ENCODE measurements around the gene TSPAN4. TPM values are rescaled to one million over a fixed set of nuclear protein-coding genes. Genes with fewer than 3 reads are reported as not detected.

Gene TSPAN4
- total RNA-seq, 2 experiments from 2014 or later: 1.6 to 2.0 TPM

- no peak overlapping the region for H3K4me3 ChIP-seq (ENCODE audit: low read length)
- H3K36me3 ChIP-seq (ENCODE audit: insufficient read depth, low read length): peaks cover 4% of the 10 kb centered on the region
- Mint-ChIP-seq H3K4me1 (ENCODE audit: low read depth) (no peaks in the 10 kb centered on the region), H3K9me3 (no peaks in the 10 kb centered on the region), H3K36me3 (ENCODE audit: low read depth) (peaks cover 5% of the 10 kb centered on the region), H3K4me3 (no peak overlapping the region), H3K27ac (no peak overlapping the region), H3K27me3 (no peaks in the 10 kb centered on the region)
- H3K27ac ChIP-seq (ENCODE audit: low read depth in 1 of 2, low read length in 2 of 2): no peak overlapping the region
- no peak for TF ChIP-seq CTCF (IDR thresholded peaks at IDR 0.05)
- ATAC-seq (ENCODE audit: poor library complexity): no peak
- H3K4me1 ChIP-seq (ENCODE audit: insufficient read depth, low read length): no peaks in the 10 kb centered on the region
- no peaks in the 10 kb centered on the region for H3K9me3 ChIP-seq (ENCODE audit: control insufficient read depth in 1 of 2, insufficient read depth in 1 of 2, low read length in 2 of 2)
- ChIA-PET CTCF (no interaction called here), POLR2A (no interaction called here)
- intact Hi-C loops (cut with DNase I, micrococcal nuclease): no loop called here
- no peaks in the 10 kb centered on the region for H3K27me3 ChIP-seq (ENCODE audit: control insufficient read depth in 1 of 2, insufficient read depth in 2 of 2, low read length in 2 of 2)
- no peak for DNase-seq
These were observed 27.4 kb downstream of the TSPAN4 start for GRCh38 chr11:870127-870413.

DNA sequence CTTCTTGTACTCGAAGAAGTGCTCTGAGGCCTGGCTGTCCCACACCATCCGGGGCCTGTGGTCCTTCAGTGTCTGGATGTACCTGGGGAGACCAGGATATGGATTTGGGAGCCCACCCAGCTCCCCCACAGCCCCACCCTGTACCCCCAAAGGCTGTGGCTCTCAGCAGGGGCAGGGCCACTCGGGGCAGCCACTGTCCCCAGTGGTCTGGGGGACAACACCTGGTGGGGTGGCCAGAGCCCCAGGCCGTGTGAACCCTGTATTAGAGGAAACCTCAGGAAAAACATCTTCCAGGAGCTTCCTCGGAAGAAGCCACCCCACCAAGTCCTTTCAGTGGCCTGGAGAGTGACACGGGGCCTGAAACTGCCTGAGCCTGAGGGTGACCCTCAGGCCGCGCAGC is 27.8 kb downstream of the TSPAN4 start:
- Histone ChIP-seq H3K4me1 (ENCODE audit: insufficient read depth, low read length) (no peaks in the 10 kb centered on the region), H3K36me3 (ENCODE audit: insufficient read depth, low read length) (peaks cover 4% of the 10 kb centered on the region), H3K9me3 (ENCODE audit: control insufficient read depth in 1 of 2, insufficient read depth in 1 of 2, low read length in 2 of 2) (no peaks in the 10 kb centered on the region), H3K27me3 (ENCODE audit: control insufficient read depth in 1 of 2, insufficient read depth in 2 of 2, low read length in 2 of 2) (no peaks in the 10 kb centered on the region), H3K4me3 (ENCODE audit: low read length) (no peak overlapping the region), H3K27ac (ENCODE audit: low read depth in 1 of 2, low read length in 2 of 2) (no peak overlapping the region)
- no peaks in the 10 kb centered on the region for H3K27me3 Mint-ChIP-seq
- DNase-seq (no peak), ATAC-seq (ENCODE audit: poor library complexity) (no peak)
- H3K4me3 Mint-ChIP-seq: no peak overlapping the region
- intact Hi-C loops (cut with DNase I, micrococcal nuclease): no loop called here
- no peak overlapping the region for H3K27ac Mint-ChIP-seq
- peaks cover 8% of the 10 kb centered on the region for H3K36me3 Mint-ChIP-seq (ENCODE audit: low read depth)
- H3K4me1 Mint-ChIP-seq (ENCODE audit: low read depth): no peaks in the 10 kb centered on the region
- no peak for TF ChIP-seq CTCF (IDR thresholded peaks at IDR 0.05)
- ChIA-PET POLR2A (no interaction called here), CTCF (no interaction called here)
- no peaks in the 10 kb centered on the region for H3K9me3 Mint-ChIP-seq

- ATAC-seq (ENCODE audit: poor library complexity) (no peak), DNase-seq (no peak)
- Mint-ChIP-seq H3K4me1 (ENCODE audit: low read depth) (no peaks in the 10 kb centered on the region), H3K27me3 (no peaks in the 10 kb centered on the region), H3K9me3 (no peaks in the 10 kb centered on the region), H3K36me3 (ENCODE audit: low read depth) (peaks cover 15% of the 10 kb centered on the region), H3K27ac (no peak overlapping the region), H3K4me3 (no peak overlapping the region)
- H3K4me3 ChIP-seq (ENCODE audit: low read length): no peak overlapping the region
- TF ChIP-seq CTCF (IDR thresholded peaks at IDR 0.05): no peak
- no peaks in the 10 kb centered on the region for H3K4me1 ChIP-seq (ENCODE audit: insufficient read depth, low read length)
- ChIA-PET POLR2A (no interaction called here), CTCF (no interaction called here)
- H3K36me3 ChIP-seq (ENCODE audit: insufficient read depth, low read length): peaks cover 6% of the 10 kb centered on the region
- intact Hi-C loops (cut with DNase I, micrococcal nuclease): no loop called here
- H3K27me3 ChIP-seq (ENCODE audit: control insufficient read depth in 1 of 2, insufficient read depth in 2 of 2, low read length in 2 of 2): no peaks in the 10 kb centered on the region
- no peak overlapping the region for H3K27ac ChIP-seq (ENCODE audit: low read depth in 1 of 2, low read length in 2 of 2)
- H3K9me3 ChIP-seq (ENCODE audit: control insufficient read depth in 1 of 2, insufficient read depth in 1 of 2, low read length in 2 of 2): no peaks in the 10 kb centered on the region
These were observed 28.8 kb downstream of the TSPAN4 start for GRCh38 chr11:871472-871871.

Data from CD4-positive, alpha-beta T cell (primary cell).